A549 (cell line): ENCODE results near the gene HOXB3. TPM values are rescaled to one million over a fixed set of nuclear protein-coding genes. Genes with fewer than 3 reads are reported as not detected.

Experiments
- ATAC-seq, 2 experiments: fragments of 200-7000 bp in 1 of 2; fragments of >200 bp in 1 of 2; cut with Nextera tagmentation in 1 of 2; cut with Tn5 transposase in 1 of 2; 3 replicates each; pipeline versions ENCODE4 v1.8.0 to v1.9.1; 2018 to 2020; ENCODE audit warnings: mild to moderate bottlenecking in 1 of 2, moderate library complexity in 1 of 2
- CTCF ChIA-PET: fragments of 300-600 bp; sonication (Branson Sonifier 250); formaldehyde crosslinking; extraction: SDS; loops from one replicate; lab custom pipeline; 2021; ENCODE audit warnings: antibody characterized with exemption, inconsistent platforms; lab: Yijun Ruan, JAX
- POLR2A ChIA-PET: fragments of 350-600 bp; formaldehyde crosslinking; extraction: SDS; loops from one replicate; lab custom pipeline; 2021; ENCODE audit warnings: antibody characterized with exemption, inconsistent platforms; lab: Yijun Ruan, JAX
- DNase-seq, 2 experiments: peaks; one replicate each; pipeline versions ENCODE4 v3.0.0 to v3.0.0-alpha.2; 2011 to 2016; ENCODE audit warnings: low read depth in 1 of 2, low spot score in 1 of 2
- FAIRE-seq: peaks from 2 replicates; lab custom pipeline; 2011; peaks lifted over from hg19 to GRCh38; lab: Jason Lieb, UNC
- H3K27ac ChIP-seq, 2 experiments: fragments of >200 bp; sonication (Bioruptor Twin); formaldehyde crosslinking; 3 replicates each; pipeline ENCODE4 v1.5.1; 2016 to 2017
- H3K4me1 ChIP-seq: fragments of >200 bp; sonication (Bioruptor Twin); formaldehyde crosslinking; 3 replicates; pipeline ENCODE4 v1.6.1; 2016
- H3K4me2 ChIP-seq: fragments of >200 bp; sonication (Bioruptor Twin); formaldehyde crosslinking; 3 replicates; pipeline ENCODE4 v1.6.1; 2016
- H3K4me3 ChIP-seq: fragments of >200 bp; sonication (Bioruptor Twin); formaldehyde crosslinking; 3 replicates; pipeline ENCODE4 v1.5.1; 2016
- H3K9me3 ChIP-seq: fragments of >200 bp; sonication (Bioruptor Twin); formaldehyde crosslinking; 3 replicates; pipeline ENCODE4 v1.6.1; 2016
- ATOH8 ChIP-seq: fragments of 250-450 bp; sonication (Bioruptor Pico); IDR thresholded peaks from 2 replicates; pipeline ENCODE4 v1.5.0; 2020; ENCODE audit warnings: low read depth, mild to moderate bottlenecking, moderate library complexity
- BHLHE40 ChIP-seq: IDR thresholded peaks from 2 replicates; pipeline ENCODE4 v1.6.1; 2012; ENCODE audit warnings: low read depth, low read length, inconsistent platforms
- CEBPB ChIP-seq, 2 experiments: fragments of >200 bp in 1 of 2; sonication (Bioruptor Twin) in 1 of 2; formaldehyde crosslinking in 1 of 2; IDR thresholded peaks; 2 replicates each; pipeline ENCODE4 v1.6.1; 2012 to 2016
- CTCF ChIP-seq: fragments of >200 bp; sonication (Bioruptor Twin); formaldehyde crosslinking; IDR thresholded peaks from 3 replicates; pipeline ENCODE4 v1.5.1; 2016
- EHF ChIP-seq: fragments of 250-450 bp; sonication (Bioruptor Pico); IDR thresholded peaks from 2 replicates; pipeline ENCODE4 v1.5.0; 2020; ENCODE audit warnings: mild to moderate bottlenecking
- EP300 ChIP-seq, 2 experiments: fragments of >200 bp; sonication (Bioruptor Twin); formaldehyde crosslinking; IDR thresholded peaks; 2 replicates in 1 of 2; 3 replicates in 1 of 2; pipeline ENCODE4 v1.6.1; 2016 to 2017
- ESRRA ChIP-seq: fragments of 150-350 bp; IDR thresholded peaks from 2 replicates; pipeline ENCODE4 v1.6.1; 2014; ENCODE audit warnings: mild to moderate bottlenecking, low read length, borderline replicate concordance
- FOSB ChIP-seq: fragments of 250-450 bp; sonication (Bioruptor Pico); IDR thresholded peaks from 2 replicates; pipeline ENCODE4 v1.5.0; 2020; ENCODE audit warnings: mild to moderate bottlenecking, moderate library complexity
- FOSL2 ChIP-seq, 2 experiments: fragments of 450-650 bp in 1 of 2; fragments of >200 bp in 1 of 2; sonication (Bioruptor Twin) in 1 of 2; formaldehyde crosslinking; IDR thresholded peaks; 2 replicates each; pipeline versions ENCODE4 v1.5.0 to v1.6.1; 2016 to 2020; ENCODE audit warnings: mild to moderate bottlenecking in 1 of 2, moderate library complexity in 1 of 2
- GATA3 ChIP-seq: IDR thresholded peaks from 2 replicates; pipeline ENCODE4 v1.6.1; 2012; ENCODE audit warnings: borderline replicate concordance
- HOXB13 ChIP-seq: fragments of 250-450 bp; sonication (Bioruptor Pico); IDR thresholded peaks from 2 replicates; pipeline ENCODE4 v1.5.0; 2020; ENCODE audit warnings: low read depth, mild to moderate bottlenecking, moderate library complexity
- JUN ChIP-seq, 2 experiments: fragments of >200 bp; sonication (Bioruptor Twin); formaldehyde crosslinking; IDR thresholded peaks; 2 replicates in 1 of 2; 3 replicates in 1 of 2; pipeline ENCODE4 v1.6.1; 2016 to 2017
- JUNB ChIP-seq: fragments of >200 bp; sonication (Bioruptor Twin); formaldehyde crosslinking; IDR thresholded peaks from 2 replicates; pipeline ENCODE4 v1.6.1; 2016
- MAFK ChIP-seq: fragments of 450-650 bp; IDR thresholded peaks from 2 replicates; pipeline ENCODE4 v1.6.1; 2014; ENCODE audit not compliant: partially characterized antibody
- MAX ChIP-seq: IDR thresholded peaks from 2 replicates; pipeline ENCODE4 v1.6.1; 2012
- PBX3 ChIP-seq: IDR thresholded peaks from 2 replicates; pipeline ENCODE4 v1.6.1; 2012
- PHF8 ChIP-seq: fragments of 200-600 bp; sonication (generic); IDR thresholded peaks from 2 replicates; pipeline ENCODE4 v1.6.1; 2016; ENCODE audit warnings: low read depth, mild to moderate bottlenecking, antibody characterized with exemption, moderate library complexity, borderline replicate concordance
- POLR2A ChIP-seq: IDR thresholded peaks from 2 replicates; pipeline ENCODE4 v1.6.1; 2012; ENCODE audit warnings: mild to moderate bottlenecking, low read length
- POLR2AphosphoS2 ChIP-seq: conservative IDR thresholded peaks from 2 replicates; pipeline ENCODE4 v1.6.1; 2012; ENCODE audit warnings: low read length, improper control_type of control experiment, inconsistent platforms
- RAD21 ChIP-seq, 2 experiments: fragments of >200 bp in 1 of 2; sonication (Bioruptor Twin) in 1 of 2; formaldehyde crosslinking in 1 of 2; IDR thresholded peaks in 1 of 2; conservative IDR thresholded peaks in 1 of 2; 2 replicates in 1 of 2; 3 replicates in 1 of 2; pipeline ENCODE4 v1.6.1; 2012 to 2018; ENCODE audit warnings: inconsistent platforms in 1 of 2
- RFX5 ChIP-seq: fragments of 450-650 bp; IDR thresholded peaks from 2 replicates; pipeline ENCODE4 v1.7.1; 2014; ENCODE audit warnings: antibody characterized with exemption, mild to moderate bottlenecking, moderate library complexity
- SMC3 ChIP-seq: fragments of >200 bp; sonication (Bioruptor Twin); formaldehyde crosslinking; IDR thresholded peaks from 3 replicates; pipeline ENCODE4 v1.6.1; 2018; ENCODE audit warnings: inconsistent platforms
- TFCP2L1 ChIP-seq: fragments of 250-450 bp; sonication (Bioruptor Pico); IDR thresholded peaks from 2 replicates; pipeline ENCODE4 v1.5.0; 2021; ENCODE audit warnings: mild to moderate bottlenecking
- USF2 ChIP-seq: fragments of 450-650 bp; IDR thresholded peaks from 2 replicates; pipeline ENCODE4 v1.6.1; 2014; ENCODE audit warnings: antibody characterized with exemption
- WGBS: methylation state at CpG from one replicate; pipeline ENCODE4 v1.1.6; 2017; ENCODE audit errors: missing lambda C conversion rate; 5-methylcytosine and 5-hydroxymethylcytosine counted together
- polyA plus RNA-seq, 4 experiments: library from polyadenylated mRNA; depleted of rRNA in 3 of 4; stranded (reverse); fragments of >200 nt; fragmentation: RNase III in 1 of 4; extraction: RNeasy Plus Mini Kit Qiagen cat#74134 plus additional on column Dnase treatment in 1 of 4; gene quantifications; 2 replicates in 3 of 4; 3 replicates in 1 of 4; pipeline ENCODE4 v1.2.3, GENCODE V29; 2011 to 2017
- TF ChIP-seq, protein P1 (sequence below): fragments of 200-600 bp; sonication (generic); IDR thresholded peaks from 2 replicates; pipeline ENCODE4 v1.6.1; 2016; ENCODE audit warnings: antibody characterized with exemption, mild to moderate bottlenecking, moderate library complexity

Gene HOXB3
- polyA plus RNA-seq, 2 of the 4 experiments (the other 2 are of a cell fraction): 8.6 to 17.0 TPM

DNA sequence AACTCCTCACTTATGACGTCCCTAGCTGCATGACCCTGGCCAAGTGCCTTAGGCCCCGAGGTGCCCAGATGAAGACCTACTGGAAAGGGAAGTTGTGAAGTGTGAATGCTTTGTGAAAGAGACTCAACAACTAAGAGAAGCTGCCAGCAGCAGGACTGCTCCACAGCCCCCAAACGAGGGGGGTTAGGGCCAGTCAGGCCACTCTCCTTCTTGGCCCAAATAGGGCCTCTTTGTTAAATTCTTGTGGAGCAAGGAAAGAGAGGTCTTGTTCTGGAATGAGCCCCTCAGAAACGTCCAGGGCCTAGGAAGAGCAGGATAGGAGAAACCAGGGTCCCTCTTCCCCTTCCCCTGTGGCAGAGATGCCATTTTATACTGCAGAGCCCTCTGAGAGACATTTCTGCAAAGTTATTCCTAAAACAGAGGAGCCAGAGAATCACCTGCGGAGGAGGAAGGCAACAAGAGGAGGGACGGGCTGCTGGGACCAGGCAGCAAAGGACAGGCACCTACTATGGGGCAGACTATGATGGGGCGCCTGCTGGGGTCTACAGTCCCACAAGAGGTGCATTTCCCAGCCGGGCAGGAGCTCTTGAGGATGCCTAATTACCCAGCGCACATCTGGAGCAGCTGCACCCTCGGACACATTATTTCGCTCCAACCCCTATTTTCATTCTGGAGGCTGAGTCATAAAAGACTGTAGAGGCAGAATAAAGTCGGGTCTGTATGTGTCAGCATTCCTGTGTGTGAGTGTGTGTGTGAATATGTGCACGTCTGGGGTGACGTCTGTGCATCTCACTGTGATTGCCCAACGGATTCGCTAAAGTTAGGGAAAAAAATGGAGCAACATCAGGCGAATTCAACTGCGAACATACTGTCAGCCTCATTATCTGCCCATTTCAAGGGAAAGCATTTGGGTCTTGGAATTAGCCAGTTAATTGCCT lies 47.6 kb upstream of the HOXB3 start:
- peaks cover 51% of the 10 kb centered on the region for H3K4me1 ChIP-seq
- FAIRE-seq: no peak
- H3K4me2 ChIP-seq: peak overlapping the region; percentile 74
- peak overlapping the region in 1 of 2 experiments; percentile 74; a peak in 3 of 6 replicates for H3K27ac ChIP-seq
- TF ChIP-seq CEBPB (IDR thresholded peaks at IDR 0.05) (peak; percentile 48 to 69; a peak in 2 of 4 replicates), POLR2A (no peak), EHF (no peak), BHLHE40 (no peak), FOSL2 (IDR thresholded peaks at IDR 0.05) (peak; percentile 15; the same call in 1 of the 2 replicates), FOSL2 (CRISPR knock-in tag; IDR thresholded peaks at IDR 0.05) (peak; percentile 85), GATA3 (no peak), PBX3 (no peak), ATOH8 (CRISPR knock-in tag) (no peak; the same call in 1 of the 2 replicates), MAFK (peak; percentile 93), HOXB13 (no peak), PHF8 (no peak), TFCP2L1 (CRISPR knock-in tag) (no peak), POLR2AphosphoS2 (no peak), JUN (IDR thresholded peaks at IDR 0.05) (no peak), JUNB (peak; percentile 13; the same call in 1 of the 2 replicates)
- TF ChIP-seq, protein P1, sequence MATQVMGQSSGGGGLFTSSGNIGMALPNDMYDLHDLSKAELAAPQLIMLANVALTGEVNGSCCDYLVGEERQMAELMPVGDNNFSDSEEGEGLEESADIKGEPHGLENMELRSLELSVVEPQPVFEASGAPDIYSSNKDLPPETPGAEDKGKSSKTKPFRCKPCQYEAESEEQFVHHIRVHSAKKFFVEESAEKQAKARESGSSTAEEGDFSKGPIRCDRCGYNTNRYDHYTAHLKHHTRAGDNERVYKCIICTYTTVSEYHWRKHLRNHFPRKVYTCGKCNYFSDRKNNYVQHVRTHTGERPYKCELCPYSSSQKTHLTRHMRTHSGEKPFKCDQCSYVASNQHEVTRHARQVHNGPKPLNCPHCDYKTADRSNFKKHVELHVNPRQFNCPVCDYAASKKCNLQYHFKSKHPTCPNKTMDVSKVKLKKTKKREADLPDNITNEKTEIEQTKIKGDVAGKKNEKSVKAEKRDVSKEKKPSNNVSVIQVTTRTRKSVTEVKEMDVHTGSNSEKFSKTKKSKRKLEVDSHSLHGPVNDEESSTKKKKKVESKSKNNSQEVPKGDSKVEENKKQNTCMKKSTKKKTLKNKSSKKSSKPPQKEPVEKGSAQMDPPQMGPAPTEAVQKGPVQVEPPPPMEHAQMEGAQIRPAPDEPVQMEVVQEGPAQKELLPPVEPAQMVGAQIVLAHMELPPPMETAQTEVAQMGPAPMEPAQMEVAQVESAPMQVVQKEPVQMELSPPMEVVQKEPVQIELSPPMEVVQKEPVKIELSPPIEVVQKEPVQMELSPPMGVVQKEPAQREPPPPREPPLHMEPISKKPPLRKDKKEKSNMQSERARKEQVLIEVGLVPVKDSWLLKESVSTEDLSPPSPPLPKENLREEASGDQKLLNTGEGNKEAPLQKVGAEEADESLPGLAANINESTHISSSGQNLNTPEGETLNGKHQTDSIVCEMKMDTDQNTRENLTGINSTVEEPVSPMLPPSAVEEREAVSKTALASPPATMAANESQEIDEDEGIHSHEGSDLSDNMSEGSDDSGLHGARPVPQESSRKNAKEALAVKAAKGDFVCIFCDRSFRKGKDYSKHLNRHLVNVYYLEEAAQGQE: no peak
- ATAC-seq: peak; percentile 54 to 59; a peak in 5 of 6 replicates
- no peak overlapping the region for H3K4me3 ChIP-seq
- peak; percentile 57 to 72 for DNase-seq
- 58% methylated on average over 18 of the region's 18 CpGs for WGBS
- POLR2A ChIA-PET: interaction anchor here (1.4 to 3.9 kb wide), 2 partner anchors 12 to 25 kb away, joined by 3 to 45 read pairs; partner anchors contain the start of gene HOXB9
- H3K9me3 ChIP-seq: no peaks in the 10 kb centered on the region
- CTCF ChIA-PET: interaction anchor here (0.6 to 6.9 kb wide), 40 partner anchors 8 to 685 kb away, joined by 3 to 118 read pairs (median 6); partner anchors contain the start of genes HOXB5, HOXB8, HOXB9 and PRAC2

DNA sequence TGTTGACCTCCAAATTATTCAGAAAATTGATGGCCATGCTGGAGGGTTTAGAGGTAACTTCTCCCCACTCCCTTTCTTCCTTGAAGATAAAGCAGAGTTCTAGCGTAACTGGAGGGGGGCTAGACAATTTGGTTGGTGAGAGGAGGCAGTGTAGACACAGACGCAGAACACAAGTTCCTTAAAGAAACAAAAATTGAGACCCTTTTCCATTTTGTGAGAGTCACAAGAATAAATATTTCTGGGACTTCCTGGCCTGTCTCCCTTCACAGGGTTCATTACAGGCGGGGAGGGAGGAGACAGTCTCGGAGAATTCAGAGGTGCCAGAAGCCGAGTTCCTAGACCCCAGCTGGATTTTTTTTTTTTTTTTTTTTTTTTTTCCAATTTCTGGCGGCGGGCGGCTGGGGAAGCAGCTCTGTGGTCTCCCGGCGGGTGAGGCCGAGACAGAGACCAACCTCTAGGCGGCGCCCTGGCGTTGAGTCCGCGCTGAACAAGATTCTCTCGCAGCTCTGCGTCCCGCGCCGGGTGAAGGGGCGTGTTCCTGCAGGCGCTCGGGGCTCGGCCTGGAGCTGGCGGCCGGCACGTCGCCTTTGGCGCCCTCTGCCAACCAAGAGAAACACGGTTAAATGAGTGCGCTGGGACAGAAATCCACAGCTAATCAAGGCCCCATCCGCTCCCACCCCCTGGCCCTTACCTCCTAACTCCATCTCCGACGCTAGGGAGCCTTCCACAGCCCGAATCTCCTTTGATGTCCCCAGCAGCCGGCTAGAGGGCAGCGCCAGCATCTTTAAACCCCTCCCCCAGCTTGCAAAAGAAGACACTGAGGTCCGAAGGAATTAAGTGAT lies 46.4 kb upstream of the HOXB3 start:
- Histone ChIP-seq H3K4me3 (no peak overlapping the region), H3K27ac (peak overlapping the region; percentile 53 to 74), H3K4me1 (peaks cover 48% of the 10 kb centered on the region), H3K9me3 (no peaks in the 10 kb centered on the region), H3K4me2 (peak overlapping the region; percentile 74)
- peak; percentile 85 to 95 for ATAC-seq
- POLR2A ChIA-PET: interaction anchor here (0.6 to 3.9 kb wide), 11 partner anchors 9 to 588 kb away, joined by 3 to 45 read pairs (median 5); partner anchors contain the start of genes ATP5MC1, HOXB6, HOXB7 and HOXB9
- CTCF ChIA-PET: interaction anchor here (0.5 to 6.9 kb wide), 68 partner anchors 9 to 684 kb away, joined by 3 to 118 read pairs (median 4); partner anchors contain the start of genes HOXB5, HOXB8, HOXB9 and PRAC2
- no peak for FAIRE-seq
- DNase-seq: peak; percentile 95 to 97
- WGBS: 7% methylated on average over 39 of the region's 39 CpGs
- no peak for TF ChIP-seq USF2
- TF ChIP-seq MAX: peak; percentile 83
- no peak for TF ChIP-seq EP300 (IDR thresholded peaks at IDR 0.05)
- TF ChIP-seq SMC3: peak; percentile 56
- no peak for TF ChIP-seq FOSB
- peak; percentile 41 to 49; a peak in 4 of 5 replicates for TF ChIP-seq RAD21 (conservative IDR thresholded peaks at IDR 0.05 in 1 of 2, IDR thresholded peaks at IDR 0.05 in 1 of 2)
- peak; percentile 93 for TF ChIP-seq CTCF
- TF ChIP-seq CEBPB (IDR thresholded peaks at IDR 0.05): no peak
- TF ChIP-seq RFX5: no peak
- no peak for TF ChIP-seq ESRRA
- TF ChIP-seq JUN (IDR thresholded peaks at IDR 0.05): peak in 1 of 2 experiments; percentile 29; a peak in 1 of 5 replicates
